Stomach (tissue), 4 donors: ENCODE results near the gene SLC7A11.

Experiments used
- CTCF ChIP-seq, 7 experiments: fragments of 450-650 bp in 4 of 7; fragments of 200-600 bp in 3 of 7; sonication (generic) in 3 of 7; IDR thresholded peaks; one replicate each; pipeline ENCODE4 v1.5.1; 2016 to 2019; ENCODE audit warnings: antibody characterized with exemption in 7 of 7, control low read depth in 2 of 7, mild to moderate bottlenecking in 1 of 7
- EP300 ChIP-seq: sonication (generic); formaldehyde crosslinking; IDR thresholded peaks from one replicate; pipeline ENCODE4 v1.6.1; 2017; ENCODE audit warnings: antibody characterized with exemption
- POLR2A ChIP-seq, 4 donors: fragments of 450-650 bp; IDR thresholded peaks; one replicate each; pipeline ENCODE4 v1.6.1; 2016; ENCODE audit warnings: antibody characterized with exemption in 4 of 4, control low read depth in 2 of 4, mild to moderate bottlenecking in 1 of 4, moderate library complexity in 1 of 4
- POLR2AphosphoS5 ChIP-seq, 3 donors: sonication (generic); formaldehyde crosslinking; IDR thresholded peaks; one replicate each; pipeline ENCODE4 v1.6.1; 2016; ENCODE audit warnings: antibody characterized with exemption in 3 of 3

- no peak for TF ChIP-seq CTCF (IDR thresholded peaks at IDR 0.05)
- no peak for TF ChIP-seq POLR2A (IDR thresholded peaks at IDR 0.05)
- peak in 1 of 3 donors; percentile 25 for TF ChIP-seq POLR2AphosphoS5 (IDR thresholded peaks at IDR 0.05)
- no peak for TF ChIP-seq EP300
Observed at GRCh38 chr4:138174981-138175794, 67.0 kb downstream of the SLC7A11 start.
